ENCODE measurements around the gene MLKL.

DNA sequence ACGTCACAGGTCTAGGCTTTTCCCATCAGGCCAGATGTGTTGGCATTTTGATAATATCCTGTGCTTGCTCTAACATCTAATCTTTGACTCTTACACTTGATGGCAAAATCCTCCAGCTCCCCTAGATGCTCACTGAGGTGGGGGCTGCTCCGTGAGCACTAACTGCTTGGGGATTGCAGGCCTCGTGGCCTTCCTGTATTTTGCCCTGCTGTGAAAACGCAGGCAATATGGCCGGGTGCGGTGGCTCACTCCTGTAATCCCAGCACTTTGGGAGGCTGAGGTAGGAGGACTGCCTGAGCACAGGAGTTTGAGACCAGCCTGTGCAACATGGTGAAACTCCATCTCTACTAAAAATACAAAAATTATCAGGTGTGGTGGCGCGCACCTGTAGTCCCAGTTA, 9.7 kb upstream of the MLKL start:
- TF ChIP-seq ARNT (IDR thresholded peaks at IDR 0.05) (no peak), ELF4 (IDR thresholded peaks at IDR 0.05) (no peak), SP1 (IDR thresholded peaks at IDR 0.05) (no peak), TARDBP (IDR thresholded peaks at IDR 0.05) (no peak), FOXM1 (IDR thresholded peaks at IDR 0.05; ENCODE audit: borderline replicate concordance) (no peak), CTBP1 (IDR thresholded peaks at IDR 0.05; ENCODE audit: borderline replicate concordance) (no peak), BHLHE40 (IDR thresholded peaks at IDR 0.05; ENCODE audit: borderline replicate concordance) (no peak), SUZ12 (IDR thresholded peaks at IDR 0.05) (no peak), L3MBTL2 (conservative IDR thresholded peaks at IDR 0.05) (no peak), FOXA1 (IDR thresholded peaks at IDR 0.05) (no peak), HDGF (IDR thresholded peaks at IDR 0.05; ENCODE audit: borderline replicate concordance) (no peak), NFRKB (IDR thresholded peaks at IDR 0.05) (no peak)
